Activated CD4-positive, alpha-beta T cell treated with anti-CD3 and anti-CD28 coated beads for 36 hours (primary cell): Measurements from ENCODE around the gene OSBP2. TPM values are rescaled to one million over a fixed set of nuclear protein-coding genes. Genes with fewer than 3 reads are reported as not detected.
"Not testable (repeated sequence)": the region's sequence is repeated elsewhere in the genome, so short reads cannot be mapped to it uniquely, and the experiment has no call there.

ENCODE experiments used
- ATAC-seq: fragments of 200-7000 bp; cut with Tn5 transposase; one replicate; pipeline ENCODE4 v1.10.0; 2021; ENCODE audit warnings: mild to moderate bottlenecking, moderate library complexity
- CTCF ChIA-PET: fragments of 350-600 bp; sonication (Branson Sonifier 250); formaldehyde crosslinking; loops from one replicate; lab custom pipeline; 2021; ENCODE audit warnings: antibody characterized with exemption; lab: Charles Lee
- POLR2A ChIA-PET: fragments of 350-600 bp; sonication (Branson Sonifier 250); formaldehyde crosslinking; loops from one replicate; lab custom pipeline; 2021; ENCODE audit warnings: antibody characterized with exemption, inconsistent platforms; lab: Charles Lee
- DNase-seq: peaks from one replicate; pipeline ENCODE4 v3.0.0-alpha.2; 2020
- H3K27ac Mint-ChIP-seq: one replicate; pipeline ENCODE4 v1.8.0; 2021; ENCODE audit warnings: mixed read lengths
- H3K27me3 Mint-ChIP-seq: one replicate; pipeline ENCODE4 v1.8.0; 2021; ENCODE audit warnings: mixed read lengths
- H3K36me3 Mint-ChIP-seq: one replicate; pipeline ENCODE4 v1.8.0; 2021; ENCODE audit warnings: low read depth, mixed read lengths
- H3K4me1 Mint-ChIP-seq: one replicate; pipeline ENCODE4 v1.8.0; 2021; ENCODE audit warnings: mixed read lengths
- H3K4me3 Mint-ChIP-seq: one replicate; pipeline ENCODE4 v1.8.0; 2021; ENCODE audit warnings: mild to moderate bottlenecking, moderate library complexity, mixed read lengths
- H3K9me3 Mint-ChIP-seq: one replicate; pipeline ENCODE4 v1.8.0; 2021; ENCODE audit warnings: low read depth, mixed read lengths
- intact Hi-C, 2 experiments: fragments of 100-400 bp; cut with DNase I in 1 of 2; cut with micrococcal nuclease in 1 of 2; formaldehyde crosslinking; loops; one replicate each; pipeline versions ENCODE4 v1.14.2 to v1.15.1; 2022 to 2024; cut with DNase I, micrococcal nuclease
- total RNA-seq, 2 experiments: library from RNA; stranded (reverse); gene quantifications; one replicate each; pipeline ENCODE4 v1.2.3, GENCODE V29; 2021

The OSBP2 gene
- total RNA-seq, 2 experiments from 2014 or later = 1.2 to 1.4 TPM

DNA sequence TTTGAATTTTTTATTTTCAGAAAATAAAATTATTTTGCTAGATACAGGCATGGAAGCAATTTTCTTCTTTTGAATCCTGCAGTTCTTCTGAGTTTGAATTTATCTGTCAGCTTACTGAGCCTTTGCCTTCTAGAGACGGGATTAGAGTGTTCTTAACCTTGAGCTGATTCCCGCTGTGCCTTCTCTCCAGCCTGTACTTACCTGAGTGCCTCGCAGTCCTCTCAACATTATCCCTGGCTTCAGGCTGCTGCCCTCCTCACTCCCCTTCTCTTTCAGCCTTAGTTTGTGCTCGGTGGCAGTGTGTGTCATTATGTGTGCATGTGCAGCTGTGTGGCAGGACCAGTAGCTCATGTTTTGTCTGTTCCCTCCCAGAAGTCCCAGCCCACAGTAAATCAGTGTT, 24.3 kb downstream of the OSBP2 start:
- CTCF ChIA-PET = no interaction called here
- intact Hi-C loops = no loop called here
- Mint-ChIP-seq H3K36me3 (peaks cover 2% of the 10 kb centered on the region), H3K4me3 (no peak overlapping the region), H3K9me3 (no peaks in the 10 kb centered on the region), H3K4me1 (peaks cover 5% of the 10 kb centered on the region), H3K27ac (no peak overlapping the region), H3K27me3 (no peaks in the 10 kb centered on the region)
- DNase-seq = no peak
- POLR2A ChIA-PET = interaction anchor here (0.6 kb wide), 1 partner anchor 203 kb away, joined by 3 read pairs; no protein-coding TSS in a partner anchor
- no peak for ATAC-seq

DNA sequence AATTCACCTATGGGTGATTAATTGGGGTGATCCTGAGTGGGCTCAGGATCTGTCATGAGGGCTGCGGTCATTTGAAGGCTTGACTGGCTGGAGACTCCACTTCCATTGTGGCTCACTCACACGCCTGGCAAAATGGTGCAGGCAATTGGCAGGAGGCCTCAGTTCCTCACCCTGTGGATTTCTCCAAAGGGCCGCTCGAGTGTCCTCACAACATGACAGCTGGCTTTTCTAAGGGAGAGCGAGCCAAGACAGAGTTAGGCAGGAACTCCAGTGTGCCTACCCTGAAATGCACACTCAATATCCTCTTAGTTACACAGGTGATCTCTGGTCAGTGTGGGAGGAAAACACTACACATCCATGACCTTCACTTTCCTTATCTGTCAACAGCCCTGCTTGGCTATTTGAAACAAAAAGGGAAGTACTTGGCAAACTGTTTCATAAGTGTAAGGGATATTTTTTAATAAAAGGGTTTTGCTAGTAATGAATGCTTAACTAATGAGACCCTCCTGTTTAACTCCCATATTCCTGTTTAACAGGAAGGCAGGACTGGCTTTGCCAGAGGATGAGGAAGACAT, 25.7 kb downstream of the OSBP2 start:
- DNase-seq (no peak), ATAC-seq (no peak)
- Mint-ChIP-seq H3K27ac (no peak overlapping the region), H3K27me3 (no peaks in the 10 kb centered on the region), H3K4me1 (peaks cover 5% of the 10 kb centered on the region), H3K4me3 (no peak overlapping the region), H3K36me3 (no peaks in the 10 kb centered on the region), H3K9me3 (no peaks in the 10 kb centered on the region)
- intact Hi-C loops = no loop called here
- ChIA-PET CTCF (no interaction called here), POLR2A (no interaction called here)

DNA sequence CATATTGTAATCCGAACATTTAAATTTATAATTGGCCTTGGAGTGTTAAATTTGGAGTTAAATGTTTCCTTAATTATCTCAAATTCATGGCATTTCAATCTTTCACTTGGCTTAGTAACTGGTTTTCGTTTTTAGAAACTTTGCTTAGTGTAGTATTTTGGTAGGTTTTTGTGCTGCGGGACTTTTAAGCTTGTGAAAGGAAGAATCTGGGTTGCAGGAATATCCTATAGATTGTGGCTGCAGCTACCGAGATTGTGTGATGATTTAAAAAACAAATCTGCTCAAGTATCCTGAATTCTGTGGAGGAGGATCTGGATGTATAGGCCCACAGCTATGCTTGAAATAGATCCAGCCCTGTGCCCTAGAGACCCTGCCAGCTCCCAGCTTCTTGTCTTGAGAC, 27.1 kb downstream of the OSBP2 start:
- intact Hi-C loops = no loop called here

GRCh38 chr22:30728826-30729225, 34.2 kb downstream of the OSBP2 start:
- no peak overlapping the region for H3K4me3 Mint-ChIP-seq
- H3K4me1 Mint-ChIP-seq = no peaks in the 10 kb centered on the region
- H3K9me3 Mint-ChIP-seq = no peaks in the 10 kb centered on the region
- CTCF ChIA-PET = no interaction called here
- H3K27ac Mint-ChIP-seq = no peak overlapping the region
- intact Hi-C loops = no loop called here
- H3K36me3 Mint-ChIP-seq = no peaks in the 10 kb centered on the region
- DNase-seq (no peak), ATAC-seq (no peak)
- POLR2A ChIA-PET = no interaction called here
- H3K27me3 Mint-ChIP-seq = peaks cover 7% of the 10 kb centered on the region

More for the DNA sequence above, 27.1 kb downstream of the OSBP2 start:
- no peak for DNase-seq
- ChIA-PET POLR2A (no interaction called here), CTCF (interaction anchor here (0.5 kb wide), 1 partner anchor 96 kb away, joined by 3 read pairs; no protein-coding TSS in a partner anchor)
- Mint-ChIP-seq H3K27me3 (no peaks in the 10 kb centered on the region), H3K4me1 (peaks cover 5% of the 10 kb centered on the region), H3K4me3 (no peak overlapping the region), H3K9me3 (no peaks in the 10 kb centered on the region), H3K36me3 (no peaks in the 10 kb centered on the region), H3K27ac (no peak overlapping the region)
- ATAC-seq = no peak

DNA sequence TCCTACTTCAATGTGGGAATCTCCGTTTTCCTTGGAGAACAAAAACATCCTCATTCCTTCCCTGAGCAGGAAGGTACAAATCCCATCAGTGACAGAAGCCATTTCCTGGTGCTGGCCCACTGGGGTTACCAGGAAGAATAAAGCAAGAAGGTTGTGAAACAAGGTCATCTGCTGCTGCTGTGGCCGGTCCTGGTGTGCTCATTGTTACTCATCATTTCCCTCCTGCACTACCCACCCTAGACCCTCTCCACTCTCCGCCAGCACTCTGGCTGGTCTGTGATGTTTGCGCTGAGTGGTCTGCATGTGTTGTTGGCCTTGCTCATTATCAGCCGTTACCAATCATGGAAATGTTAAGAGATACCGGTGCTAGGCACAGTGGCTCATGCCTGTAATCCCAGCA, 37.0 kb downstream of the OSBP2 start:
- ATAC-seq (no peak), DNase-seq (no peak)
- ChIA-PET CTCF (no interaction called here), POLR2A (no interaction called here)
- intact Hi-C loops = no loop called here
- Mint-ChIP-seq H3K27ac (no peak overlapping the region), H3K4me3 (no peak overlapping the region), H3K4me1 (no peaks in the 10 kb centered on the region), H3K9me3 (no peaks in the 10 kb centered on the region), H3K27me3 (peaks cover 7% of the 10 kb centered on the region), H3K36me3 (no peaks in the 10 kb centered on the region)

GRCh38 chr22:30732426-30732825, 37.8 kb downstream of the OSBP2 start:
- Mint-ChIP-seq H3K9me3 (no peaks in the 10 kb centered on the region), H3K27ac (no peak overlapping the region), H3K27me3 (peaks cover 7% of the 10 kb centered on the region), H3K4me3 (no peak overlapping the region), H3K4me1 (no peaks in the 10 kb centered on the region), H3K36me3 (no peaks in the 10 kb centered on the region)
- DNase-seq = no peak
- no peak for ATAC-seq
- intact Hi-C loops = no loop called here
- ChIA-PET POLR2A (no interaction called here), CTCF (no interaction called here)

DNA sequence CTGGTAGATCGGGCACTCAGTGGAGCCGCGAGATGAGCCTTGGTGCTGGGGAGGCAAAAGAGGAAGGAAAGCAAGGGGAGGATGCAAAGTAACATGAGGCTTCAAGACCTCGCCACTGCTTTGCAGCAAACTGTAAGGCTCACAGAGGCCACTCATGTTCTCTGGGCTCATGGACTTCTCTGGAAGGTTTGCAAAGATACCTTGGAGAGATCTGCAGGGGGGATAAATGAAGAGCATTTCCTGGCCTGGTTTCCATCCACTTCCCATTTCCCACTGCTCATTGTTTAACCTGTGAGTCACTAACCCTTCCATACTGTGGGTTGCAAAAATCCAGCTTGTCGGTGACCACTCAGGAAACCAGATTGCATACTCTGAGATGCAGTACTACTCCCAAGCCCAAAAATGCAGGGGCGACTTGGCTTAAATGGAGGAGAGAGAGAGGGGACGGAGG, 38.5 kb downstream of the OSBP2 start:
- H3K4me3 Mint-ChIP-seq = no peak overlapping the region
- intact Hi-C loops = no loop called here
- H3K27me3 Mint-ChIP-seq = peaks cover 10% of the 10 kb centered on the region
- no peak overlapping the region for H3K27ac Mint-ChIP-seq
- POLR2A ChIA-PET = no interaction called here
- ATAC-seq = no peak
- no peaks in the 10 kb centered on the region for H3K4me1 Mint-ChIP-seq
- no peaks in the 10 kb centered on the region for H3K36me3 Mint-ChIP-seq
- no peaks in the 10 kb centered on the region for H3K9me3 Mint-ChIP-seq
- DNase-seq = no peak
- CTCF ChIA-PET = no interaction called here

DNA sequence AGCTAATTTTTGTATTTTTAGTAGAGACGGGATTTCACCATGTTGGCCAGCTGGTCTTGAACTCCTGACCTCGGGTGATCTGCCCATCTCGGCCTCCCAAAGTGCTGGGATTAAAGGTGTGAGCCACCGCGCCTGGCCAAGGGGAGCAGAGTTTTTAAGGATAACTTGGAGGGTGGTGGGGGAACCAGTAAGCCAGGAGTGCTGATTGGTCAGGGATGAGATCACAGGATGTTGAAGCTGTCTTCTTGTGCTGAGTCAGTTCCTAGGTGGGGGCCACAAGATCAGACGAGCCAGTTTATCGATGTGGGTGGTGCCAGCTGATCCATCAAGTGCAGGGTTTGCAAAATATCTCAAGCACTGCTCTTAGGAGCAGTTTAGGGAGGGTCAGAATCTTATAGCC, 45.3 kb downstream of the OSBP2 start:
- Mint-ChIP-seq H3K4me1 (peaks cover 50% of the 10 kb centered on the region), H3K27ac (peak overlapping the region; percentile 88)
- intact Hi-C loops = loop anchor here (1.0 to 5.0 kb wide), 6 partner anchors 34 to 552 kb away; partner anchors contain the start of genes LIMK2 (in 1 of the 2), OSBP2 (in 1 of the 2) and PIK3IP1 (in 1 of the 2)
- DNase-seq = peak; percentile 61
- peak; percentile 25 for ATAC-seq
- not testable (repeated sequence) for H3K27me3 Mint-ChIP-seq, H3K9me3 Mint-ChIP-seq, H3K36me3 Mint-ChIP-seq, H3K4me3 Mint-ChIP-seq
- ChIA-PET CTCF (interaction anchor here (0.7 to 1.0 kb wide), 2 partner anchors 111 to 490 kb away, joined by 3 to 4 read pairs; no protein-coding TSS in a partner anchor), POLR2A (interaction anchor here (0.6 kb wide), 1 partner anchor 85 kb away, joined by 7 read pairs; no protein-coding TSS in a partner anchor)

DNA sequence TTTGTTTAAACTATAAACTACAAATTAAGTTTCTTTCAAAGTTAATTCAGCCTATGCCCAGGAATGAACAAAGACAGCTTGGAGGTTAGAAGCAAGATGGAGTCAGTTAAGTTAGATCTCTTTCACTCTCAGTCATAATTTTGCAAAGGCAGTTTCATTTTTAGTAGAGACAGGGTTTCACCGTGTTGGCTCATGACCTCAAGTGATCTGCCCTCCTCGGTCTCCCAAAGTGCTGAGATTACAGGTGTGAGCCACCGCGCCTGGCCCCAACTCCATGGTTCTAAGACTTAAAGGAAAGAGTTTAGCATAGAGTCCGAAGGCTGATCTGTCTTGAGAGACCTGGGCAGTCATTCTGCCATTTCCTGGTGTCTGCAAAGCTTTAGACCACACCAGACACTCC, 45.8 kb downstream of the OSBP2 start:
- ChIA-PET CTCF (interaction anchor here (1.0 kb wide), 1 partner anchor 490 kb away, joined by 4 read pairs; no protein-coding TSS in a partner anchor), POLR2A (interaction anchor here (0.6 kb wide), 1 partner anchor 85 kb away, joined by 7 read pairs; no protein-coding TSS in a partner anchor)
- peak; percentile 70 for ATAC-seq
- peaks cover 54% of the 10 kb centered on the region for H3K4me1 Mint-ChIP-seq
- H3K36me3 Mint-ChIP-seq, H3K9me3 Mint-ChIP-seq, H3K27me3 Mint-ChIP-seq, H3K4me3 Mint-ChIP-seq: not testable (repeated sequence)
- intact Hi-C loops = loop anchor here (1.0 to 5.0 kb wide), 6 partner anchors 34 to 552 kb away; partner anchors contain the start of genes LIMK2 (in 1 of the 2), OSBP2 (in 1 of the 2) and PIK3IP1 (in 1 of the 2)
- peak overlapping the region; percentile 88 for H3K27ac Mint-ChIP-seq
- DNase-seq = peak; percentile 75

DNA sequence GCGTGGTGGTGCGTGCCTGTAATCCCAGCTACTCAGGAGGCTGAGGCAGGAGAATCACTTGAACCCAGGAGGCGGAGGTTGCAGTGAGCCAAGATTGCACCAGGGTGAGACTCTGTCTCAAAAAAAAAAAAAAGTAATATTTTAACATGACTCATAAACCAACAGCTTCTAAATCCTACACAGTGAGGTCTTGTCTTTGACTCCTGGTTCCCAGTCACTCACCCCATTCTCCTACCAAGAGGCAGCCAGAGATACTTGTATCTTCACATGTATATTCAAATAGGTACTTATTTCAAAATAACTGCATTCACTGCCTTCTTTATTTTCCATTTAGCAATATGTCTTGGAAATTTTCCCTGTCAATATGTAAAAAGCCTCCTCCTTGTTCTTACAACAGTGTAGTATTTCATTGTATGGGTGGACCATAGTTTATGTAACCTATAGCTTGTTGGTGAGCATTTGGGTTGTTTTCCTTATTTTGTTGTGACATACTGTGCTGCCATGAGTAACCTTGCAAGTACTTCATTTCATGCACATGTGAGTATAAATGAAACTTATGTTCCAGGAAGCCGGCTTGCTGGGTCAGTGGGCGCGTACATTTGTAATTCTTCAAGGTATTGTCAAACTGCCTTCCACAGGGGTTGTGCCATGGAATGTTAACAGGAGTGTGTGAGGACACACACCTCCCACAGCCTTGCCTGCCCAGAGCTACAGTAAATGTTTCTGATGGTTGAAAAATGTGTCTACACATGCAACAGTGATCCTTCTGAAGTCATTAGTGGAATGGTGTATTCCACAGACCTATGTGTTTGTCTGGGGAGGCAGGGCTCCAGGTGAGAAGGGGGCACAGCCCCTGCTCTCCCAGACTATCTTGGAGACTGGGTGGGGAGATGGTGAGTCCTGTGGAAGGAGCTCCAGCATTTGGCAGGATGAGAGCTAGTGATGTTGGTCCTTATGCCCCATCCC, 47.9 kb downstream of the OSBP2 start:
- H3K27ac Mint-ChIP-seq = peak overlapping the region; percentile 82
- DNase-seq (peak; percentile 69), ATAC-seq (peak; percentile 61)
- no peaks in the 10 kb centered on the region for H3K36me3 Mint-ChIP-seq
- intact Hi-C loops = loop anchor here (1.0 to 5.0 kb wide), 6 partner anchors 36 to 550 kb away; partner anchors contain the start of genes PIK3IP1 (in 1 of the 2) and SLC35E4 (in 1 of the 2)
- ChIA-PET CTCF (interaction anchor here (0.6 to 1.4 kb wide), 6 partner anchors 10 to 340 kb away, joined by 3 to 4 read pairs (median 4); no protein-coding TSS in a partner anchor), POLR2A (interaction anchor here (0.6 kb wide), 2 partner anchors 99 to 106 kb away, joined by 4 to 7 read pairs; no protein-coding TSS in a partner anchor)
- peaks cover 64% of the 10 kb centered on the region for H3K4me1 Mint-ChIP-seq
- H3K9me3 Mint-ChIP-seq = no peaks in the 10 kb centered on the region
- H3K27me3 Mint-ChIP-seq = peaks cover 7% of the 10 kb centered on the region
- peak overlapping the region; percentile 6 for H3K4me3 Mint-ChIP-seq
